NCI-H510A treated with DMSO at 0.1 percent for 48 hours (cell line): ENCODE results near the gene TMEM92.
"Not testable (repeated sequence)": the region's sequence is repeated elsewhere in the genome, so short reads cannot be mapped to it uniquely, and the experiment has no call there.

Source experiments
- DNase-seq: peaks from one replicate; lab custom pipeline; 2025; lab: John Stamatoyannopoulos, UW

Gene TMEM92

GRCh38 chr17:50262001-50262794 is 12.1 kb upstream of the TMEM92 start:
- no peak for DNase-seq

- no peak for DNase-seq
These were observed 10.7 kb upstream of the TMEM92 start for GRCh38 chr17:50263331-50264262.

- DNase-seq: no peak
These were observed 9.8 kb upstream of the TMEM92 start for GRCh38 chr17:50264263-50265113.

GRCh38 chr17:50265212-50265611 is 9.1 kb upstream of the TMEM92 start:
- DNase-seq: no peak

GRCh38 chr17:50265690-50266315 is 8.5 kb upstream of the TMEM92 start:
- no peak for DNase-seq

GRCh38 chr17:50266384-50267073 is 7.7 kb upstream of the TMEM92 start:
- DNase-seq: peak; percentile 40

GRCh38 chr17:50267074-50267841 is 7.0 kb upstream of the TMEM92 start:
- no peak for DNase-seq

- no peak for DNase-seq
These were observed 6.2 kb upstream of the TMEM92 start for GRCh38 chr17:50268026-50268425.

- DNase-seq: no peak
These were observed 5.5 kb upstream of the TMEM92 start for GRCh38 chr17:50268743-50269275.

- DNase-seq: peak; percentile 45
These were observed 4.5 kb upstream of the TMEM92 start for GRCh38 chr17:50269477-50270434.

- no peak for DNase-seq
These were observed 3.6 kb upstream of the TMEM92 start for GRCh38 chr17:50270435-50271362.

GRCh38 chr17:50271363-50271750 is 2.9 kb upstream of the TMEM92 start:
- DNase-seq: not testable (repeated sequence)

- no peak for DNase-seq
These were observed 2.0 kb upstream of the TMEM92 start for GRCh38 chr17:50272246-50272645.

- DNase-seq: peak; percentile 38
These were observed 1.3 kb upstream of the TMEM92 start for GRCh38 chr17:50272711-50273653.

- DNase-seq: no peak
These were observed 619 bp upstream of the TMEM92 start for GRCh38 chr17:50273654-50274040.

- DNase-seq: no peak
These were observed 593 bp downstream of the TMEM92 start for GRCh38 chr17:50274897-50275221.

GRCh38 chr17:50275279-50275678 is 1.0 kb downstream of the TMEM92 start:
- no peak for DNase-seq
